ENCODE data around the gene ZNF182.
"Not testable (repeated sequence)": the region's sequence is repeated elsewhere in the genome, so short reads cannot be mapped to it uniquely, and the experiment has no call there.

DNA sequence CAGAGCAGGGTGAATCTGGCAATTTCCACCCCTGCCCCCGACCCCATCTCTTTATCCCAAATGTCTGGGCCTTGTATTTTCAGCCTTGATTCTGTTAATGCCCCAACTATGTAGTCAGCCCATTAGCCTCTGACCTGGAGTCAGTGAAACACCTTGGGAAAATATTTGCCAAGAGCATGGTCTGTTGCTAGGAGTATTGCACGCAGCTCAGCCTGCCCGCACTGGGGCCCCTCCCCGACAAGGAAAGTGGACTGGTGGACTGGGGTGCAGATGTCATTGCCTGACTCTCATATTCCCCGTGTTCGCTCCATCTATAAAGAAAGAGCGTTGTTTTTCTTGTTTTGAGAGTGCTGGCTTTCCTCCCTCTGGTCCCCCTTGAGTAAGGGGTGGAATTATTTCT, 48.5 kb downstream of the ZNF182 start:
- TF ChIP-seq, protein P1, sequence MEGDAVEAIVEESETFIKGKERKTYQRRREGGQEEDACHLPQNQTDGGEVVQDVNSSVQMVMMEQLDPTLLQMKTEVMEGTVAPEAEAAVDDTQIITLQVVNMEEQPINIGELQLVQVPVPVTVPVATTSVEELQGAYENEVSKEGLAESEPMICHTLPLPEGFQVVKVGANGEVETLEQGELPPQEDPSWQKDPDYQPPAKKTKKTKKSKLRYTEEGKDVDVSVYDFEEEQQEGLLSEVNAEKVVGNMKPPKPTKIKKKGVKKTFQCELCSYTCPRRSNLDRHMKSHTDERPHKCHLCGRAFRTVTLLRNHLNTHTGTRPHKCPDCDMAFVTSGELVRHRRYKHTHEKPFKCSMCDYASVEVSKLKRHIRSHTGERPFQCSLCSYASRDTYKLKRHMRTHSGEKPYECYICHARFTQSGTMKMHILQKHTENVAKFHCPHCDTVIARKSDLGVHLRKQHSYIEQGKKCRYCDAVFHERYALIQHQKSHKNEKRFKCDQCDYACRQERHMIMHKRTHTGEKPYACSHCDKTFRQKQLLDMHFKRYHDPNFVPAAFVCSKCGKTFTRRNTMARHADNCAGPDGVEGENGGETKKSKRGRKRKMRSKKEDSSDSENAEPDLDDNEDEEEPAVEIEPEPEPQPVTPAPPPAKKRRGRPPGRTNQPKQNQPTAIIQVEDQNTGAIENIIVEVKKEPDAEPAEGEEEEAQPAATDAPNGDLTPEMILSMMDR (IDR thresholded peaks at IDR 0.05 in 4 of 5, conservative IDR thresholded peaks at IDR 0.05 in 1 of 5) = not testable (repeated sequence)
- TF ChIP-seq POLR2A (IDR thresholded peaks at IDR 0.05) = not testable (repeated sequence)

All from gastrocnemius medialis (tissue), 4 donors.